ENCODE data around the gene MEMO1.

The MEMO1 gene

DNA sequence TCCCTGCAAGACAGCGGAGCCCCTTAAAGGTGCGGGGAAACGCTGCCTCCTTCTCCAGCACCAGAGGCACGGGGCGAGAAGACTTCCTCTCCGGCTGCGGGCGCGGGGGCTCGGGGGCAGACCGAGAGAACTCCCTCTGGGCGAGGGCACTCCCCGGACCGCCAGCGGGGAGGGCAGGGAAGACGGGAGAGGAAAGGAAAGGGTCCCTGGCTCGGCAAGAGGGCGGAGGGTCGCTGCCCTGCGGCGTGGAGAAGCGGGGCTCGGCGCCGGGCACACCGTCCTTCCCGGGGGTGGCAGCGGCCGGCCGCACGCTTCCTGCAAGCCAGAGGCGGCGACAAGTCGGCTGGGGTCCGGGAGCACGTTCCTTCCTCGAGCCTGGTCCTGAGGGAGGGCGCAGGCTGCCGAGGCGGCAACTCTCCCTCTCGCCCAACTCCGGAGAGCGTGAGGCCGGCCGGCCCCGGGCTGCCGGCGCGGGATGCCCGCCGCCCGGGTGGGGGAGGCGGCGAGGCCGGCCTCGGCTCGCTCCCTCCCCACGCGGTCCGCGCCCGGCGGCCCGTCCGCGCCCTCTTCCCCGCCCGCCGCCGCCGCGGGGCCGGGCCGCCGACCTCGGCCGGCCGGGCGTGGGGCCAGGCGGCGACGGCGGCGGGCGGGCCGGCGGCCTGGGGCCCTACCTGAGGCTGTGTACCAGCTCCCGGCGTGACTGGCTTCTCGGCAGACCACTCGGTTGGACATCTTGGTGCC lies 1.1 kb downstream of the MEMO1 start:
- DNase-seq (ENCODE audit: insufficient read length) (peak; percentile 27), FAIRE-seq (peak; percentile 81)
- TF ChIP-seq TAF1 (IDR thresholded peaks at IDR 0.05; ENCODE audit: borderline replicate concordance, low read depth, low read length) (no peak), POLR2A (IDR thresholded peaks at IDR 0.05; ENCODE audit: low read depth, low read length) (no peak; the same call in 1 of the 2 replicates), POLR2AphosphoS5 (IDR thresholded peaks at IDR 0.05; ENCODE audit: low read depth, low read length) (no peak)

DNA sequence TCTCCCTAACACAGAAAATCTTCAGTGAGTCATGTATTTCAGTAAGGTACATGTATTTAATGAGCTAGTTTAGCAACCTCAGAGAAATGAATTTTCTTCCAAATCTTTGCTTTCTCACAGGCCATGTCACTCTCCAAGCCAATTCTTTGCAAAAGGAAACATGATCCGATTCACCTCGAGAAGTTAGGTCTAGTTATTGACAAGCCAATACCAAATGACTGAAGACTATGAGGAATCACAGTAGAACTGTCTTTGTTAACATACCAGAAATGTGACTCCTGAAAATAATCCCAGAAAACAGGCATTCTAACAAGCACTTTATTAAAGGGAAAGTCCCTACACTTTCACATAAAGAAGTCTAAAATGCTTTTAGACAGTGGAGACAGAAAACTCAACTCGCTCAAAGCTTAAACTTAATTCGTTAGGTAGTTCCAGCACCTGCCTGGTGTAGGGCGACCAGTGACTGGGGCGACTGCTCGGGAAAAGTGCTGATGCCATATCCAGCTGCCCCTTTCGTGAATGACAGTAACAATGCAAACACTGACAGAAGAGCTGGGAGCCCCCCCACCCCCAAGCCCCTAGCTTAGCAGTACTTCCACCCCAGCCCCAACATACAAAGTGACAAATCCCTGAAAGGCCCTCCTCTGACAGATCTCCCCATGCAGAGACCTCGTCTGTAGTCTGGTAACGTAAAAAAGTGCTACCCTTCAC lies 1.8 kb downstream of the MEMO1 start:
- TF ChIP-seq POLR2A (IDR thresholded peaks at IDR 0.05; ENCODE audit: low read depth, low read length) (no peak), POLR2AphosphoS5 (IDR thresholded peaks at IDR 0.05; ENCODE audit: low read depth, low read length) (no peak), TAF1 (IDR thresholded peaks at IDR 0.05; ENCODE audit: borderline replicate concordance, low read depth, low read length) (no peak)
- DNase-seq (ENCODE audit: insufficient read length) (no peak), FAIRE-seq (no peak)

DNA sequence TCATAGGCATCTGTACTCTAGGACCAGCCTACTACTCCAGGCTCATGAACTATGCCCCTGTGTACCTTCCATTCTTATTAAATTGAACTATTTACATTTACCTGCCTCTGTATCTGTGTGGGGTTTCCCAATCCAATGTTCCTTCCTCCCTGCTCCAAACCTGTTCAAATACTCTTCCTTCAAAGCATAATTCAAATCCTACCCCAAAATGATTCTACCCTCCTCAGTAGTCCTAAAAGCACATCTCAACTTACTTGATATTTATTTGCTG lies 3.8 kb downstream of the MEMO1 start:
- DNase-seq (ENCODE audit: insufficient read length) (no peak), FAIRE-seq (no peak)
- TF ChIP-seq POLR2AphosphoS5 (IDR thresholded peaks at IDR 0.05; ENCODE audit: low read depth, low read length) (no peak), POLR2A (IDR thresholded peaks at IDR 0.05; ENCODE audit: low read depth, low read length) (no peak), TAF1 (IDR thresholded peaks at IDR 0.05; ENCODE audit: borderline replicate concordance, low read depth, low read length) (no peak)

GRCh38 chr2:32005371-32005976 lies 5.3 kb downstream of the MEMO1 start:
- DNase-seq (ENCODE audit: insufficient read length) (no peak), FAIRE-seq (no peak)
- TF ChIP-seq POLR2A (IDR thresholded peaks at IDR 0.05; ENCODE audit: low read depth, low read length), result no peak
- TF ChIP-seq POLR2AphosphoS5 (IDR thresholded peaks at IDR 0.05; ENCODE audit: low read depth, low read length), result no peak
- TF ChIP-seq TAF1 (IDR thresholded peaks at IDR 0.05; ENCODE audit: borderline replicate concordance, low read depth, low read length), result no peak

- no peak for TF ChIP-seq POLR2A (IDR thresholded peaks at IDR 0.05; ENCODE audit: low read depth, low read length)
- no peak for TF ChIP-seq TAF1 (IDR thresholded peaks at IDR 0.05; ENCODE audit: borderline replicate concordance, low read depth, low read length)
- no peak for TF ChIP-seq POLR2AphosphoS5 (IDR thresholded peaks at IDR 0.05; ENCODE audit: low read depth, low read length)
- DNase-seq (ENCODE audit: insufficient read length) (no peak), FAIRE-seq (no peak)
These were observed 7.0 kb downstream of the MEMO1 start for GRCh38 chr2:32003791-32004190.

GRCh38 chr2:32002406-32002805 lies 8.4 kb downstream of the MEMO1 start:
- no peak for FAIRE-seq
- no peak for TF ChIP-seq POLR2A (IDR thresholded peaks at IDR 0.05; ENCODE audit: low read depth, low read length)
- TF ChIP-seq POLR2AphosphoS5 (IDR thresholded peaks at IDR 0.05; ENCODE audit: low read depth, low read length), result no peak
- no peak for TF ChIP-seq TAF1 (IDR thresholded peaks at IDR 0.05; ENCODE audit: borderline replicate concordance, low read depth, low read length)
- no peak for DNase-seq (ENCODE audit: insufficient read length)

GRCh38 chr2:31999438-31999837 lies 11.4 kb downstream of the MEMO1 start:
- TF ChIP-seq POLR2A (IDR thresholded peaks at IDR 0.05; ENCODE audit: low read depth, low read length) (no peak), POLR2AphosphoS5 (IDR thresholded peaks at IDR 0.05; ENCODE audit: low read depth, low read length) (no peak), TAF1 (IDR thresholded peaks at IDR 0.05; ENCODE audit: borderline replicate concordance, low read depth, low read length) (no peak)
- FAIRE-seq (no peak), DNase-seq (ENCODE audit: insufficient read length) (no peak)

GRCh38 chr2:31998731-31999383 lies 12.0 kb downstream of the MEMO1 start:
- FAIRE-seq (no peak), DNase-seq (ENCODE audit: insufficient read length) (no peak)
- TF ChIP-seq TAF1 (IDR thresholded peaks at IDR 0.05; ENCODE audit: borderline replicate concordance, low read depth, low read length) (no peak), POLR2A (IDR thresholded peaks at IDR 0.05; ENCODE audit: low read depth, low read length) (no peak), POLR2AphosphoS5 (IDR thresholded peaks at IDR 0.05; ENCODE audit: low read depth, low read length) (no peak)

DNA sequence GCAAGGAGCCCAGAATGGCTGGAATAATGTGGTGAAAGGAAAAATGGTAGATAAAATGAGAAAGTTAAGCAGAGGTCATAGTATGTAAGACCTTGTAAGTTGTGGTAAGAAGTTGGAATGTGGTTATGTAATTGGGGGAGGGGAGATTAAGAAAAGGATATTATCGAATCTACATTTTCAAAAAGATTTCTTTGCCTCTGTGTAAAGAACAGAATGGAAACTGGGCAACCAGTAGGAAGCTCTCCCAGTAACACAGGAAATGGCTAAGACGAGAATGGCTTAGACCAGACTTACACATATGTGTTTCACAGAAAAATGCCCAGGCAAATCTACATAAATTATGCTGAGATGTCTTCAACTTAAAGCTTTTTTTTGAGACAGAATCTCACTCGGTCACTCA lies 13.2 kb downstream of the MEMO1 start:
- TF ChIP-seq POLR2AphosphoS5 (IDR thresholded peaks at IDR 0.05; ENCODE audit: low read depth, low read length) (no peak), TAF1 (IDR thresholded peaks at IDR 0.05; ENCODE audit: borderline replicate concordance, low read depth, low read length) (no peak), POLR2A (IDR thresholded peaks at IDR 0.05; ENCODE audit: low read depth, low read length) (no peak)
- DNase-seq (ENCODE audit: insufficient read length) (no peak), FAIRE-seq (no peak)

DNA sequence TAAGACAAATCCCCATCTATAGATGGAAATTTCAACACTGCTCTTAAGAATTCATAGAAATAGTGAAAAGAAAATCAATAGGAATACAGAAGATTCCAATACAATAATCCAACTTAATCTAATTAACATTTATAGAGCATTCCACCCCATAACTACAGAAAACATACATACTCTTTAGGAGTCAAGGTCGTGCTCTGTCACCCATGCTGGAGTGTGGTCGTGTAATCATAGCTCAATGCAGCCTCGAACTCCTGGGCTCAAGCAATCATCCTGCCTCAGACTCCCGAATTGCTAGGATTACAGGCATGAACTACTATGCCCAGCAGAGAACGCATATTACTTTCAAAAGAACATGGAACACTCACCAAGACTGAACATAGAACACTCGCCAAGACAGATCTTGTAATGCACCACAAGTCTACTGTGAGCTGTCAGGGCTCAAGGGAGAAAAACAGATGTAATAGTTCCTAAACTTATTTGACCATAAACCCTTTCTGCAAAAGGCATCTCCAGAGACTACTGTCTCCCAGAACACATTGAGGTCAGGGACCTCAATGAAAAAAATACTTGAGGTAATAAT lies 14.1 kb downstream of the MEMO1 start:
- FAIRE-seq (no peak), DNase-seq (ENCODE audit: insufficient read length) (no peak)
- no peak for TF ChIP-seq POLR2AphosphoS5 (IDR thresholded peaks at IDR 0.05; ENCODE audit: low read depth, low read length)
- no peak for TF ChIP-seq POLR2A (IDR thresholded peaks at IDR 0.05; ENCODE audit: low read depth, low read length)
- no peak for TF ChIP-seq TAF1 (IDR thresholded peaks at IDR 0.05; ENCODE audit: borderline replicate concordance, low read depth, low read length)

- FAIRE-seq, result no peak
- TF ChIP-seq POLR2A (IDR thresholded peaks at IDR 0.05; ENCODE audit: low read depth, low read length) (no peak), POLR2AphosphoS5 (IDR thresholded peaks at IDR 0.05; ENCODE audit: low read depth, low read length) (no peak), TAF1 (IDR thresholded peaks at IDR 0.05; ENCODE audit: borderline replicate concordance, low read depth, low read length) (no peak)
- no peak for DNase-seq (ENCODE audit: insufficient read length)
These were observed 17.9 kb downstream of the MEMO1 start for GRCh38 chr2:31992934-31993333.
